Stimulated activated CD8-positive, alpha-beta memory T cell treated with anti-CD3 and anti-CD28 coated beads, Interleukin-4, amount 100 ng/mL, for 1 hour (primary cell): ENCODE measurements around the gene LRP2BP.
A peak's percentile ranks its signal among the peaks of the same experiment; 100 is the strongest.

Source experiments
- DNase-seq, 2 donors: peaks; one replicate each; pipeline ENCODE4 v3.0.0-alpha.2; 2020; ENCODE audit warnings: low read depth in 2 of 2, low spot score in 1 of 2

The LRP2BP gene

GRCh38 chr4:185395956-185396723, 416 bp upstream of the LRP2BP start:
- peak; percentile 81 to 92 for DNase-seq

DNA sequence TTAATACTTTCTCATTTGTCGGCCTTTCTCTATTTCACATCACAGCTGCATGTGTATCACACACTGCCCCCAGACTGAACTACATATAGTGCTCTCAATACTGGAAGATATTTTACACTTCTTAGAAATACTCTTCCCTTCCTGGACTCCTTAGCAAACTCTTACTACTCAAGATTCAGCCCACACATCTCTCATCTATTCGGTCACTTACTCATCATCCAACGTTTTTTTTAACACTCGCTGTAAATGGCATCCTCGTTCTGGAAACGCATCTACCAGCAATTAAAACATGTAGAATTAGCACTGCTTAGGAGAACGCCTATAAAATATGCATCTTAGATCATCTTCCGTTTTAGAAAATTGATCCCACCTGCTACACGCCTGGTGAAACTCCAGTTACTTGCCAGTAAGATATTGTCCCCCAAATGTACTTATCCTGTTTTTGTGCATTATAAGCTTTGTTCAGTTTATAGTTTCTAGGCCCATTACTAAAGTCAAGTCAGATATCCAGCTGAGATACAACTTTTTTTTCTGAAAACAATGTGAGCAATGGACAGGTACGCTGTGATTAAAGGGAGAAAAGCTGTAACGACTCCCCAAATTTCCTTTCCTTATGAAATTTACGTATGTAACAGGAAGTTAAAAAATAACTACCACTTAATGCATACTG, 1.0 kb downstream of the LRP2BP start:
- no peak for DNase-seq

GRCh38 chr4:185392156-185392555, 3.6 kb downstream of the LRP2BP start:
- no peak for DNase-seq

- DNase-seq: no peak
Measured at GRCh38 chr4:185390941-185391340, 4.8 kb downstream of the LRP2BP start.

DNA sequence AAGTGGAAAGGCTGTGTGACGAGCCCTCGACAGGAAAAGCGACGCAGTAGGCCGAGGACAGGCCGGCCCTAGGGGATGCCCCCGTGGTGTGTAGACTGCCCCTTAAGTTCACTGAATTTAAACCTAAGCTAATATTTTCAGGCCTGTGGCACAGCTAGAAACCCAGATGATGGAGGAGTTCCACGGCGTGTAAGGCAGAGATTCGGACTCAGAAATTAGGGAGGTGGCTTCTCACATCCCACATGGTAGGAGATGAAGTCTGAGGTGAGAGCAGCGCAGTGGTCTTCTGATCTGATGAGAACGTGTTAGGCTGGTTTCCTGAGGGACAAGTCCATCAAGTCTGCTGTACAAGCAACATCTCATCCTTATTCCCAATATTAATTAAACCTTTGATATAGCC, 7.8 kb downstream of the LRP2BP start:
- DNase-seq: no peak

DNA sequence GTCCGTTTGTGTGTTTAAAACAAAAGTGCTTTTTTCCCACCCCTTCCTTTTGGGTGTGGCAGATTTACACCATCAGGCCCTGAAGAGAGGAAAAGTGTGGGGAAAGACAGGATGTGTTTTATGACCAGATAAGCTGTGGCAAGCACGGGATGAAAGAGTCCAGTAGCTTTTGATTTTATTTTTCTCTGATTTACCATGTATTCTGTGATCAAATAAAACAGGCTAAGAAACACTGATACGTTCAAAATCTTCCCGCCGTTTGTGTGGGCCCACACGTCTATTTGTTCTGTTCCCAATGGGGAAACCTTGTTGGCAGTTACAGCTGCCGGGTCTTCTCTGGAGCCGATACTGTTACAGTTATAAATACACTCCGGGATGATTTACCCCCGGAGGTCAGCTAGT, 10.8 kb downstream of the LRP2BP start:
- DNase-seq: no peak

DNA sequence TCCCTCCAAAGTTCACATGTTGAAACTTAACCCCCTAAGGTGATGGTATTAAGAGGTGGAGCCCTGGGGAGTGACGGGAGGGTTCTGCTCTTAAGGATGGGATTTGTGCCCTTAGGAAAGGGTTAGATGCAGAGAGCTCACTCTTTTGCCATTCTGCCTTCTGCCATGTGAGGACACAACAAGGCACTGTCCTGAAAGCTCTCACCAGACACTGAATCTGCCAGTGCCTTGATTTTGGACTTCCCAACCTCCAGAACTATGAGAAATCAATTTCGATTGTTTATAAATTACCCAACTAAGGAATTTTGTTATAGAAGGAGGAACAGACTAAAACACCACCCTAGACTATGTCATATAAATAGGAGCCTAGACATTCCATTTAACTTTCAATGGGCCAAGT, 11.7 kb downstream of the LRP2BP start:
- DNase-seq: no peak

GRCh38 chr4:185383451-185383850, 12.3 kb downstream of the LRP2BP start:
- no peak for DNase-seq

DNA sequence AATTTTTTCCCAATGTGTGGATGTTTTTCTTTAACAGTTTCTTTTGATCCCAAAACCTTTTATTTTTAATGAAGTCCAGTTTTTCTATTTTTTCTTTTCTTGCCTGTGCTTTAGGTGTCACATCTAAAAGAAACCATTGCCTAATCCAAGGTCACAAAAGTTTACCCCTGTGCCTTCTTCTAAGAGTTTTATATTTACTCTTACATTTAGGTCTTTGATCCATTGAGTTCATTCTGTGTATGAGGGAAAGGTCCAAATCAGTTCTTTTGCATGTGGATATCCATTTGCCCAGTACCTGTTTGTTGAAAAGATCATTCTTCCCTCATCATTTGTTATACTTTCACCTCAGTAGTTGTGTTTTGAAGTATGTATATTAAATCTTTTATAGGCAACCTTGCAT, 13.0 kb downstream of the LRP2BP start:
- DNase-seq: no peak

GRCh38 chr4:185381288-185382196, 14.2 kb downstream of the LRP2BP start:
- DNase-seq: no peak

GRCh38 chr4:185380320-185380719, 15.4 kb downstream of the LRP2BP start:
- no peak for DNase-seq

DNA sequence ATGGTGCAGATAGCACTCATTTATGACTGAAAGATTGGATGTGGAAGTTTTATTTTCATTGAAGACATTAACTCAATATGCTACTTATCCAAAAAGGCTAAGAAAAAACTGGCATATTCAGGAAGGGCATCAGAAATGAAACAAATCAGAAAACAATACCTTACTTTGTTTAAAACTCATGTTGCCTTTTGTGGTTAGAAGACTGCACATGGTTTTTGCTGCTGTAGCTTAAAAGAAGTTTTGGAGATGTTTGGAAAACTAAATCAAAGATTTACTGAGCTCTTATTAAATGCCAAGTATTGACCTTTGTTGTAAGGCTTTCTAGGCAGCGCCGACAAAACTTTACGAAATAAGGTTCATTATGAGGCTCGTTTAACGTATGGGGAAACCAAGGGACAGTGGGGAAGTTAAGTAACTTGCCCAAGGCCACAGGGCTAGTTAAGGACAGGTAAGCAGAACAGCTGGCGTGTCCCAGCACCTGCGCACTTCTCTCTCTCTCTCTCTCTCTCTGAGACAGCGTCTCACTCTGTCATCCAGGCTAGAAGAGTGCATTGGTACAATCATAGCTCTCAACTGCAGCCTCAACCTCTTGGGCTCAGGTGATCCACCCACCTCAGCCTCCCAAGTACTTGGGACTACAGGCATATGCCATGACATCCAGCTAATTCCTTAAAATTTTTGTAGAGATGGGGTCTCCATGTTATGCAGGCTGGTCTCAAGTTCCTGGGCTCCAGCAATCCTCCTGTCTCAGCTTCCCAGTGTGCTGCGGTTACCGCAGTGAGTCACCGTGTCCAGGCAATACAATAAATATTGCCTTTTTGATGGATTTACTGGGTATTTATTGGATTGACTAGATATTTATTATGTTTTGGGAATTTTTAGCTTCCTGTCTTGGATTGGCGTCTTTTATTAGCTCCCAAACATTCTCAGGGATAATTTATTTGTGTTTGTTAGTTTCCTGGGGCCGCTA, 16.1 kb downstream of the LRP2BP start:
- DNase-seq: no peak

DNA sequence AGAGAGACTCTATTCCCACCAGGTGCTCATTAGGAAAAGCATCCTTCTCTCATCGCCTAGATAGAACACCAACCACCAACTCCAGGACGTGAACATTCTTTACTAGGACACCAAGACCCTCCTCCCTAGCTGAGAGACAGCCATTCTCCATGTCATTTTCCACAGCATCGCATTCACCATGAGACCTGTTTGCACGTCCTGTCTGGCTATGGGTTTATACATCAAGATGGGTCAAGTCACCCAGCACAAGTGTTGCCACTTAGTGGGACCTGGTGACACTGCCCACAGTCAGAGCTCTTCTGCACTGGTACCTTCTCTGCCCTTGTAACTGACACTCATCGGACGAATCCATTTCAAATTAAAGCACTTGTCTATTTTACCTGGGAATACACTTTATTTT, 17.5 kb downstream of the LRP2BP start:
- no peak for DNase-seq

DNA sequence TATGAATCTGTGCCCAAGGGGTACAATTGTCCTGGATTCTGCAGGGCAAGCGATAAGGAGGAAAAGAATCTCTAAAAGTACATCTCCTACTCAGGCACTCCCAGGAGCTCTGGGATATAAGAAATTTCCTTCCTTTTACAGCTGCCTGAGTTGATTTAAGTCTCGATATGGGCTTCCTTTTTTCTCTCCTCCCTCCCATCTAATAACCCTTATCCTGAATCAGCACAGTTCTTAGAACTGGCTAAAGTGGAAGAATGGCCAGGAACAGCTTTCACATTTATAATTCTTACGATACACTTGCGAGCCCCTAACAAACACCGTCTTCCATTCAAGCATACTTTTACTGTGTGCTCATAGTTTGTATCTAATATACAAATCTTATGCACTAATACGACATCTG, 21.2 kb downstream of the LRP2BP start:
- DNase-seq: no peak

- DNase-seq: no peak
Measured at GRCh38 chr4:185374027-185374426, 21.7 kb downstream of the LRP2BP start.

GRCh38 chr4:185371702-185372101, 24.0 kb downstream of the LRP2BP start:
- no peak for DNase-seq

GRCh38 chr4:185370268-185370949, 25.3 kb downstream of the LRP2BP start:
- no peak for DNase-seq

GRCh38 chr4:185369731-185370130, 26.0 kb downstream of the LRP2BP start:
- no peak for DNase-seq

- no peak for DNase-seq
Measured at GRCh38 chr4:185364886-185365285, 30.8 kb downstream of the LRP2BP start.

DNA sequence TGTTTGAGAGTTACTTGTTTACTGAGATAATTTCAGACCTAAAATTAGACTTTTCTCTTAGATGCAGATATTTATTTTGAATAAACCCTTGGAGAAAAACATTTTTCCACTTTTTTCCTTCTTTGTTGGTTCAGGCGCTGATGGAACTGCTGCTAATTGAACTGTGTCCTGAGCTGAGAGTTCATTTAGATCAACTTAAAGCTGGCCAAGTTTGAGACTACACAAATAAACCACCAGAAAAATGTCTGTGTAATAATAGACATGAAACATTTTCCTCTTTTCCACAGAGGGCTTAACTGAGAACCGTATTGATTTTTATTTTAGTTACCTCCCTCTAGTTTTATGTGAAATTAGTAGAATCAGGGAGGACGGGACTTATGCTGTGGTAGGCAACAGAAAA, 32.5 kb downstream of the LRP2BP start:
- no peak for DNase-seq
